Progenitor cell of endocrine pancreas (in vitro differentiated cells): Measurements from ENCODE around the gene CERCAM. TPM values are rescaled to one million over a fixed set of nuclear protein-coding genes. Genes with fewer than 3 reads are reported as not detected.

Experiments
- DNase-seq: peaks from one replicate; pipeline ENCODE4 v3.0.0; 2021; ENCODE audit warnings: low spot score; ENCODE audit not compliant: unreplicated experiment
- H3K27ac Mint-ChIP-seq: 2 replicates; pipeline ENCODE4 v1.8.0; 2021; ENCODE audit warnings: mild to moderate bottlenecking, moderate library complexity, mixed read lengths
- H3K27me3 Mint-ChIP-seq: 2 replicates; pipeline ENCODE4 v1.8.0; 2021; ENCODE audit warnings: mixed read lengths
- H3K36me3 Mint-ChIP-seq: 2 replicates; pipeline ENCODE4 v1.8.0; 2022; ENCODE audit warnings: mixed read lengths; ENCODE audit not compliant: insufficient read depth
- H3K4me1 Mint-ChIP-seq: 2 replicates; pipeline ENCODE4 v1.8.0; 2021; ENCODE audit warnings: low read depth, mixed read lengths
- H3K4me3 Mint-ChIP-seq: 2 replicates; pipeline ENCODE4 v1.8.0; 2021; ENCODE audit warnings: low read depth, mild to moderate bottlenecking, moderate library complexity, mixed read lengths
- H3K9me3 Mint-ChIP-seq: 2 replicates; pipeline ENCODE4 v1.8.0; 2021; ENCODE audit warnings: low read depth, mixed read lengths
- CTCF ChIP-seq: fragments of 200-600 bp; sonication (generic); IDR thresholded peaks from one replicate; pipeline ENCODE4 v1.5.0; 2021; ENCODE audit warnings: antibody characterized with exemption, mild to moderate bottlenecking; ENCODE audit not compliant: unreplicated experiment
- total RNA-seq: library from RNA; stranded (reverse); gene quantifications from 2 replicates; pipeline ENCODE4 v1.2.1, GENCODE V29; 2021

The CERCAM gene
- total RNA-seq, 1 donor from 2014 or later = 19.6 TPM

GRCh38 chr9:128429513-128430086, 8.9 kb downstream of the CERCAM start:
- H3K27ac Mint-ChIP-seq = no peak overlapping the region
- DNase-seq = no peak
- H3K4me1 Mint-ChIP-seq = no peaks in the 10 kb centered on the region
- no peak overlapping the region for H3K4me3 Mint-ChIP-seq
- no peaks in the 10 kb centered on the region for H3K9me3 Mint-ChIP-seq
- TF ChIP-seq CTCF = no peak
- H3K27me3 Mint-ChIP-seq = no peaks in the 10 kb centered on the region
- H3K36me3 Mint-ChIP-seq = no peaks in the 10 kb centered on the region

GRCh38 chr9:128431207-128431606, 10.6 kb downstream of the CERCAM start:
- no peak for TF ChIP-seq CTCF
- no peaks in the 10 kb centered on the region for H3K4me1 Mint-ChIP-seq
- H3K9me3 Mint-ChIP-seq = no peaks in the 10 kb centered on the region
- H3K4me3 Mint-ChIP-seq = no peak overlapping the region
- no peak for DNase-seq
- no peaks in the 10 kb centered on the region for H3K36me3 Mint-ChIP-seq
- H3K27ac Mint-ChIP-seq = no peak overlapping the region
- no peaks in the 10 kb centered on the region for H3K27me3 Mint-ChIP-seq

GRCh38 chr9:128434340-128434739, 13.7 kb downstream of the CERCAM start:
- Mint-ChIP-seq H3K27me3 (no peaks in the 10 kb centered on the region), H3K9me3 (no peaks in the 10 kb centered on the region), H3K4me3 (no peak overlapping the region), H3K4me1 (no peaks in the 10 kb centered on the region), H3K27ac (no peak overlapping the region), H3K36me3 (no peaks in the 10 kb centered on the region)
- DNase-seq = no peak
- TF ChIP-seq CTCF = no peak

GRCh38 chr9:128435611-128436010, 15.0 kb downstream of the CERCAM start:
- H3K27ac Mint-ChIP-seq = no peak overlapping the region
- DNase-seq = no peak
- TF ChIP-seq CTCF = no peak
- H3K9me3 Mint-ChIP-seq = no peaks in the 10 kb centered on the region
- no peaks in the 10 kb centered on the region for H3K36me3 Mint-ChIP-seq
- H3K27me3 Mint-ChIP-seq = no peaks in the 10 kb centered on the region
- no peak overlapping the region for H3K4me3 Mint-ChIP-seq
- no peaks in the 10 kb centered on the region for H3K4me1 Mint-ChIP-seq

- H3K4me1 Mint-ChIP-seq = no peaks in the 10 kb centered on the region
- no peaks in the 10 kb centered on the region for H3K36me3 Mint-ChIP-seq
- H3K27me3 Mint-ChIP-seq = peaks cover 2% of the 10 kb centered on the region
- H3K4me3 Mint-ChIP-seq = no peak overlapping the region
- peak; percentile 78 for DNase-seq
- TF ChIP-seq CTCF = peak; percentile 89
- no peaks in the 10 kb centered on the region for H3K9me3 Mint-ChIP-seq
- H3K27ac Mint-ChIP-seq = no peak overlapping the region
These were observed 17.9 kb downstream of the CERCAM start for GRCh38 chr9:128438343-128439109.
